SU-DHL-6 (cell line): ENCODE measurements around the gene ETV3L.

Experiments used
- H2AFZ ChIP-seq: fragments of 200-600 bp; sonication (generic); 2 replicates; pipeline ENCODE4 v1.6.1; 2014; ENCODE audit warnings: low read depth, mild to moderate bottlenecking, moderate library complexity, mixed read lengths, antibody characterized with exemption, low read length; ENCODE audit not compliant: severe bottlenecking
- H3F3A ChIP-seq: fragments of 200-600 bp; shearing (Covaris generic); 2 replicates; pipeline ENCODE4 v1.6.0; 2016; ENCODE audit warnings: antibody characterized with exemption, mild to moderate bottlenecking; ENCODE audit not compliant: insufficient read depth
- H3K27ac ChIP-seq: fragments of 200-600 bp; sonication (generic); 2 replicates; pipeline ENCODE4 v1.5.1; 2016; ENCODE audit warnings: low read depth, mild to moderate bottlenecking, low read length, moderate library complexity, mixed read lengths
- H3K27me3 ChIP-seq: fragments of 200-600 bp; sonication (generic), shearing (Covaris generic); 2 replicates; pipeline ENCODE4 v1.6.0; 2014; ENCODE audit warnings: mild to moderate bottlenecking, low read length
- H3K36me3 ChIP-seq: fragments of 200-600 bp; sonication (generic); 2 replicates; pipeline ENCODE4 v1.6.1; 2014; ENCODE audit warnings: mild to moderate bottlenecking, low read length, mixed read lengths
- H3K4me2 ChIP-seq: fragments of 300-600, 200-600 bp; shearing (Covaris generic), sonication (generic); 2 replicates; pipeline ENCODE4 v1.6.0; 2014; ENCODE audit warnings: low read length, low read depth, mild to moderate bottlenecking; ENCODE audit not compliant: poor library complexity, severe bottlenecking
- H3K4me3 ChIP-seq: fragments of 200-600 bp; sonication (generic); 2 replicates; pipeline ENCODE4 v1.5.1; 2014; ENCODE audit warnings: antibody characterized with exemption, low read length, mild to moderate bottlenecking, mixed read lengths; ENCODE audit not compliant: insufficient read depth, poor library complexity, severe bottlenecking
- H3K79me2 ChIP-seq: fragments of 200-600 bp; sonication (generic); 2 replicates; pipeline ENCODE4 v1.6.1; 2014; ENCODE audit warnings: mild to moderate bottlenecking, low read length, moderate library complexity; ENCODE audit not compliant: insufficient read depth
- H3K9ac ChIP-seq: fragments of 200-600 bp; sonication (generic); 2 replicates; pipeline ENCODE4 v1.7.0; 2014; ENCODE audit warnings: mild to moderate bottlenecking, low read length
- H3K9me2 ChIP-seq: fragments of 200-600 bp; sonication (generic); replicated peaks from 2 replicates; pipeline ENCODE4 v1.6.1; 2014; ENCODE audit warnings: low read length; ENCODE audit not compliant: insufficient read depth
- H3K9me3 ChIP-seq: fragments of 200-600 bp; sonication (generic); 2 replicates; pipeline ENCODE4 v1.6.1; 2014; ENCODE audit warnings: low read length, mixed read lengths; ENCODE audit not compliant: insufficient read depth
- H4K20me1 ChIP-seq: fragments of 200-600 bp; sonication (generic); 2 replicates; pipeline ENCODE4 v1.6.1; 2014; ENCODE audit warnings: low read depth, mild to moderate bottlenecking, antibody characterized with exemption, low read length, moderate library complexity, mixed read lengths
- CTCF ChIP-seq: fragments of 200-600 bp; sonication (generic); IDR thresholded peaks from one replicate; pipeline ENCODE4 v1.5.1; 2017; ENCODE audit warnings: antibody characterized with exemption, mild to moderate bottlenecking, low read length, moderate library complexity; ENCODE audit not compliant: insufficient read depth, poor library complexity, severe bottlenecking
- EZH2phosphoT487 ChIP-seq: fragments of 200-600 bp; sonication (generic), shearing (Covaris generic); conservative IDR thresholded peaks from 2 replicates; pipeline ENCODE4 v1.6.1; 2018; ENCODE audit warnings: mild to moderate bottlenecking, antibody characterized with exemption, low read length, moderate library complexity, mixed read lengths

ETV3L gene

GRCh38 chr1:157119448-157119847, 19.8 kb upstream of the ETV3L start:
- no peak overlapping the region for H2AFZ ChIP-seq
- H3K27me3 ChIP-seq: no peaks in the 10 kb centered on the region
- no peaks in the 10 kb centered on the region for H4K20me1 ChIP-seq
- no peaks in the 10 kb centered on the region for H3K79me2 ChIP-seq
- TF ChIP-seq CTCF (no peak), EZH2phosphoT487 (no peak)
- no peak overlapping the region for H3K27ac ChIP-seq
- H3F3A ChIP-seq: no peaks in the 10 kb centered on the region
- no peaks in the 10 kb centered on the region for H3K36me3 ChIP-seq
- no peaks in the 10 kb centered on the region for H3K9me2 ChIP-seq
- no peaks in the 10 kb centered on the region for H3K9me3 ChIP-seq
- no peak overlapping the region for H3K4me3 ChIP-seq
- no peak overlapping the region for H3K9ac ChIP-seq
- no peak overlapping the region for H3K4me2 ChIP-seq

GRCh38 chr1:157119008-157119407, 19.4 kb upstream of the ETV3L start:
- Histone ChIP-seq H3F3A (no peaks in the 10 kb centered on the region), H2AFZ (no peak overlapping the region), H3K9me3 (no peaks in the 10 kb centered on the region), H3K9me2 (no peaks in the 10 kb centered on the region), H3K27ac (no peak overlapping the region), H3K27me3 (no peaks in the 10 kb centered on the region), H3K4me2 (no peak overlapping the region), H3K36me3 (no peaks in the 10 kb centered on the region), H3K4me3 (no peak overlapping the region), H4K20me1 (no peaks in the 10 kb centered on the region), H3K9ac (no peak overlapping the region), H3K79me2 (no peaks in the 10 kb centered on the region)
- TF ChIP-seq EZH2phosphoT487: no peak
- no peak for TF ChIP-seq CTCF

GRCh38 chr1:157117527-157118057, 18.0 kb upstream of the ETV3L start:
- H3K9me2 ChIP-seq: no peaks in the 10 kb centered on the region
- no peak overlapping the region for H3K9ac ChIP-seq
- H2AFZ ChIP-seq: no peak overlapping the region
- no peaks in the 10 kb centered on the region for H4K20me1 ChIP-seq
- no peaks in the 10 kb centered on the region for H3K36me3 ChIP-seq
- no peaks in the 10 kb centered on the region for H3F3A ChIP-seq
- H3K27me3 ChIP-seq: no peaks in the 10 kb centered on the region
- no peak overlapping the region for H3K4me2 ChIP-seq
- TF ChIP-seq EZH2phosphoT487: no peak
- no peak for TF ChIP-seq CTCF
- no peaks in the 10 kb centered on the region for H3K9me3 ChIP-seq
- no peak overlapping the region for H3K4me3 ChIP-seq
- H3K27ac ChIP-seq: no peak overlapping the region
- no peaks in the 10 kb centered on the region for H3K79me2 ChIP-seq

GRCh38 chr1:157116737-157117103, 17.1 kb upstream of the ETV3L start:
- no peaks in the 10 kb centered on the region for H3K9me2 ChIP-seq
- H3K4me2 ChIP-seq: no peak overlapping the region
- H2AFZ ChIP-seq: no peak overlapping the region
- H3K9me3 ChIP-seq: no peaks in the 10 kb centered on the region
- no peak overlapping the region for H3K27ac ChIP-seq
- no peaks in the 10 kb centered on the region for H4K20me1 ChIP-seq
- H3K27me3 ChIP-seq: no peaks in the 10 kb centered on the region
- H3K79me2 ChIP-seq: no peaks in the 10 kb centered on the region
- no peak overlapping the region for H3K4me3 ChIP-seq
- H3K9ac ChIP-seq: no peak overlapping the region
- no peak for TF ChIP-seq CTCF
- no peak for TF ChIP-seq EZH2phosphoT487
- H3K36me3 ChIP-seq: no peaks in the 10 kb centered on the region
- H3F3A ChIP-seq: no peaks in the 10 kb centered on the region
